Femur (tissue), 1 donor: ENCODE results near the gene EGLN2.
"Not testable (repeated sequence)": the region's sequence is repeated elsewhere in the genome, so short reads cannot be mapped to it uniquely, and the experiment has no call there.

ENCODE experiments used
- DNase-seq: peaks from one replicate; pipeline ENCODE4 v3.0.0-alpha.2; 2017

The EGLN2 gene

GRCh38 chr19:40776932-40777644 is 21.9 kb upstream of the EGLN2 start:
- DNase-seq: peak; percentile 96

GRCh38 chr19:40777645-40777936 is 21.4 kb upstream of the EGLN2 start:
- no peak for DNase-seq

- DNase-seq: peak; percentile 100
Observed at GRCh38 chr19:40777937-40778705, 20.9 kb upstream of the EGLN2 start, which contains the start of gene RAB4B. Gene RAB4B, plus strand, starts transcription at chr19:40778247. Its CDS starts 129 bp downstream, at chr19:40778376.

- DNase-seq: no peak
Observed at GRCh38 chr19:40778706-40779284, 20.2 kb upstream of the EGLN2 start.

- no peak for DNase-seq
Observed at GRCh38 chr19:40780582-40780981, 18.4 kb upstream of the EGLN2 start.

- DNase-seq: no peak
Observed at GRCh38 chr19:40781140-40781539, 17.9 kb upstream of the EGLN2 start.

GRCh38 chr19:40783711-40784110 is 15.3 kb upstream of the EGLN2 start:
- DNase-seq: no peak

GRCh38 chr19:40784146-40784545 is 14.8 kb upstream of the EGLN2 start:
- not testable (repeated sequence) for DNase-seq

- DNase-seq: no peak
Observed at GRCh38 chr19:40785526-40785925, 13.5 kb upstream of the EGLN2 start.

GRCh38 chr19:40786060-40787037 is 12.6 kb upstream of the EGLN2 start:
- no peak for DNase-seq

- no peak for DNase-seq
Observed at GRCh38 chr19:40791349-40791748, 7.6 kb upstream of the EGLN2 start.

- no peak for DNase-seq
Observed at GRCh38 chr19:40791996-40792395, 7.0 kb upstream of the EGLN2 start.

GRCh38 chr19:40797166-40797962 is 1.6 kb upstream of the EGLN2 start:
- DNase-seq: no peak

- DNase-seq: peak; percentile 71
Observed at GRCh38 chr19:40797963-40798682, 868 bp upstream of the EGLN2 start.

GRCh38 chr19:40799558-40800338 is 757 bp downstream of the EGLN2 start:
- peak; percentile 69 for DNase-seq

- DNase-seq: no peak
Observed at GRCh38 chr19:40800339-40800996, 1.5 kb downstream of the EGLN2 start.

- no peak for DNase-seq
Observed at GRCh38 chr19:40800997-40801377, 2.0 kb downstream of the EGLN2 start.

- DNase-seq: no peak
Observed at GRCh38 chr19:40801426-40802299, 2.7 kb downstream of the EGLN2 start.
